HK-2 (cell line): Measurements from ENCODE around the gene ANKRD11.
"Not testable (repeated sequence)": the region's sequence is repeated elsewhere in the genome, so short reads cannot be mapped to it uniquely, and the experiment has no call there.

Experiments used
- DNase-seq: peaks from one replicate; pipeline ENCODE4 v3.0.0-alpha.2; 2018; ENCODE audit not compliant: unreplicated experiment

Gene ANKRD11

GRCh38 chr16:89344846-89345611 is 145.3 kb downstream of the ANKRD11 start:
- no peak for DNase-seq

- DNase-seq: no peak
Observed at GRCh38 chr16:89344458-89344834, 145.9 kb downstream of the ANKRD11 start.

- no peak for DNase-seq
Observed at GRCh38 chr16:89343501-89344457, 146.6 kb downstream of the ANKRD11 start.

GRCh38 chr16:89341697-89342694 is 148.4 kb downstream of the ANKRD11 start:
- DNase-seq: no peak

GRCh38 chr16:89341279-89341678 is 149.1 kb downstream of the ANKRD11 start:
- DNase-seq: no peak

- no peak for DNase-seq
Observed at GRCh38 chr16:89338863-89339262, 151.5 kb downstream of the ANKRD11 start.

GRCh38 chr16:89337965-89338364 is 152.4 kb downstream of the ANKRD11 start:
- DNase-seq: no peak

GRCh38 chr16:89335803-89336485 is 154.4 kb downstream of the ANKRD11 start:
- no peak for DNase-seq

- DNase-seq: no peak
Observed at GRCh38 chr16:89334988-89335802, 155.2 kb downstream of the ANKRD11 start.

- DNase-seq: no peak
Observed at GRCh38 chr16:89334461-89334860, 155.9 kb downstream of the ANKRD11 start.

- DNase-seq: no peak
Observed at GRCh38 chr16:89334050-89334449, 156.3 kb downstream of the ANKRD11 start.

- not testable (repeated sequence) for DNase-seq
Observed at GRCh38 chr16:89333401-89334001, 156.9 kb downstream of the ANKRD11 start.

GRCh38 chr16:89332902-89333245 is 157.5 kb downstream of the ANKRD11 start:
- DNase-seq: no peak

- no peak for DNase-seq
Observed at GRCh38 chr16:89332243-89332901, 158.0 kb downstream of the ANKRD11 start.

- no peak for DNase-seq
Observed at GRCh38 chr16:89331371-89332109, 158.8 kb downstream of the ANKRD11 start.

GRCh38 chr16:89330177-89330856 is 160.0 kb downstream of the ANKRD11 start:
- peak; percentile 80 for DNase-seq

GRCh38 chr16:89329830-89330176 is 160.6 kb downstream of the ANKRD11 start:
- not testable (repeated sequence) for DNase-seq
